Lower leg skin (tissue), 4 donors: Measurements from ENCODE around the gene RAB38. TPM values are rescaled to one million over a fixed set of nuclear protein-coding genes. Genes with fewer than 3 reads are reported as not detected.

Experiments used
- DNase-seq, 2 donors: peaks; one replicate each; pipeline ENCODE4 v3.0.0-alpha.2; 2019; ENCODE audit warnings: low spot score in 2 of 2
- H3K4me3 ChIP-seq: fragments of 200-600 bp; sonication (generic); 2 replicates; pipeline ENCODE4 v1.5.1; 2017; ENCODE audit warnings: mild to moderate bottlenecking, low read depth; ENCODE audit not compliant: poor library complexity, severe bottlenecking
- POLR2A ChIP-seq, 2 donors: fragments of 450-650 bp; IDR thresholded peaks; one replicate each; pipeline ENCODE4 v1.6.1; 2016 to 2017; ENCODE audit warnings: antibody characterized with exemption in 2 of 2, mild to moderate bottlenecking in 1 of 2, moderate library complexity in 1 of 2
- WGBS, 2 donors: methylation state at CpG; one replicate each; pipeline ENCODE4 v1.1.5; 2018; 5-methylcytosine and 5-hydroxymethylcytosine counted together
- intact Hi-C: fragments of 100-400 bp; cut with DNase I; formaldehyde crosslinking; loops from one replicate; pipeline ENCODE4 v1.15.0; 2023; ENCODE audit warnings: low total_unique reads
- total RNA-seq, 4 donors: library from RNA; depleted of rRNA; stranded (reverse); fragments of >200 nt; gene quantifications; one replicate each; pipeline ENCODE4 v1.1.0, GENCODE V29; 2016
- TF ChIP-seq, protein P1 (sequence below), 3 donors: fragments of 450-650 bp; IDR thresholded peaks; one replicate each; pipeline ENCODE4 v1.5.1; 2016; ENCODE audit warnings: antibody characterized with exemption in 3 of 3, mild to moderate bottlenecking in 3 of 3, moderate library complexity in 2 of 3

RAB38 gene
- total RNA-seq, 4 donors from 2014 or later: 26.9 to 87.3 (median 69.6) TPM

DNA sequence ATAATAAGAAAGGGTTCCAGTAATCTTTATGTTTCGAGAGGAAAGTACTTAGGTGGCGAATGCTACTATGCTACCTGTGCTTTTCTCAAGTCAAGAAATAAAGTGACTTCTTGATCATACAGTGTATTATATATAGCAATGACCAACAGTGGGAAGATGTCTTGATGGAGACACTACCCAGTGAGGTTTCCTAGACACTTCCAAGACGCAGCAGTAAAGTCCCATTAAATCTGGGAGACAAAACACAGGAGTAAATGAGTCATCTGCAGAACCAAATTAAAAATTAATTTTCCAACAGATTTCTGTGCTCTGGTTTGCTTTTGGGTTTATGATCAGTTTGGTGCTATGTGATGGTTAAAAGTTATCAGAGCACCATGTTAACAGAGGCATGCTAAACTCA, 29.1 kb upstream of the RAB38 start:
- 89 to 93% methylated on average over 3 of the region's 3 CpGs for WGBS, 2 donors

DNA sequence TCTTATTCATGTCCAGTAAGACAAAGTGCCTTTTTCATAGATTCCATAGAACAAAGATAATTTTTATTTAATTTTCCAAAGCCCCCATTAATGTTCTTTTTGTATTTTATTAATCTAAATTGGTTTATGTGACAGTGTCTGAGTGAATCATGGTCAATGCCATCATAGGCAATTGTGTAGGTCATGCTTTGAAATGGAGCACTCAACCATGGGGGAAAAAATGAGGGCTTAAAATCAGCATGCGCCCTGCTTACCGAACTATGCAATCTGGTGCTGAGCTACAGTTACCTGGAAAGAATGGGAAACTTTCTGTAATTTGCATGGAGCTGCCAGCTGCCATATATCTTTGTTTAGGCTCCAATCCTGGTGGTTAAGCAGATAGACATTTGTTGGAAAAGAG, 28.4 kb upstream of the RAB38 start:
- H3K4me3 ChIP-seq: no peak overlapping the region
- intact Hi-C loops: no loop called here
- TF ChIP-seq POLR2A (IDR thresholded peaks at IDR 0.05): no peak
- TF ChIP-seq, protein P1, sequence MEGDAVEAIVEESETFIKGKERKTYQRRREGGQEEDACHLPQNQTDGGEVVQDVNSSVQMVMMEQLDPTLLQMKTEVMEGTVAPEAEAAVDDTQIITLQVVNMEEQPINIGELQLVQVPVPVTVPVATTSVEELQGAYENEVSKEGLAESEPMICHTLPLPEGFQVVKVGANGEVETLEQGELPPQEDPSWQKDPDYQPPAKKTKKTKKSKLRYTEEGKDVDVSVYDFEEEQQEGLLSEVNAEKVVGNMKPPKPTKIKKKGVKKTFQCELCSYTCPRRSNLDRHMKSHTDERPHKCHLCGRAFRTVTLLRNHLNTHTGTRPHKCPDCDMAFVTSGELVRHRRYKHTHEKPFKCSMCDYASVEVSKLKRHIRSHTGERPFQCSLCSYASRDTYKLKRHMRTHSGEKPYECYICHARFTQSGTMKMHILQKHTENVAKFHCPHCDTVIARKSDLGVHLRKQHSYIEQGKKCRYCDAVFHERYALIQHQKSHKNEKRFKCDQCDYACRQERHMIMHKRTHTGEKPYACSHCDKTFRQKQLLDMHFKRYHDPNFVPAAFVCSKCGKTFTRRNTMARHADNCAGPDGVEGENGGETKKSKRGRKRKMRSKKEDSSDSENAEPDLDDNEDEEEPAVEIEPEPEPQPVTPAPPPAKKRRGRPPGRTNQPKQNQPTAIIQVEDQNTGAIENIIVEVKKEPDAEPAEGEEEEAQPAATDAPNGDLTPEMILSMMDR (IDR thresholded peaks at IDR 0.05): no peak
- DNase-seq: no peak
- 93 to 97% methylated on average over 2 of the region's 2 CpGs for WGBS, 2 donors

More for the DNA sequence above, 29.1 kb upstream of the RAB38 start:
- no peak for DNase-seq
- H3K4me3 ChIP-seq: no peak overlapping the region
- intact Hi-C loops: no loop called here
- TF ChIP-seq, protein P1 (IDR thresholded peaks at IDR 0.05): no peak

DNA sequence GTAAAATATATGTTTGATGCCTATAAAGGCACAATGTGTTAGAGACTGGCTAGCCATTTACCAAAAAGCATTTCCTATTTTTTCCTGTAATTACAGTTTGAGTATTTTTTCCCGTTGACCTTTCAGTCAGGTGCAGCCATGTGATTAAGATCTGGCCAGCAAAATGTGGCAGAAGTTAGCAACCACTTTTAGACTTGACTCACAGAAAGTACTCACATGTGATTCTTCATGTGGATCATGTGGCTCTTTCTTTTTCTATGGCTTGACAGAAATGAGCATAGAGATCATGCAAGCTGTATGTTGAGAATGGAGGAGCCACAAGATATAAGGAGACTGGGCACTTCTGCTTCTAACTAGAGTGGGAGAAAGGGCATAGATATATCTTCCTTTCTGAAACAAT, 27.3 kb upstream of the RAB38 start:
- no peak for DNase-seq
- H3K4me3 ChIP-seq: no peak overlapping the region
- intact Hi-C loops: no loop called here
- TF ChIP-seq POLR2A (IDR thresholded peaks at IDR 0.05): no peak
- TF ChIP-seq, protein P1 (IDR thresholded peaks at IDR 0.05): no peak
- WGBS, 2 donors: 74 to 88% methylated on average over 1 of the region's 1 CpG

DNA sequence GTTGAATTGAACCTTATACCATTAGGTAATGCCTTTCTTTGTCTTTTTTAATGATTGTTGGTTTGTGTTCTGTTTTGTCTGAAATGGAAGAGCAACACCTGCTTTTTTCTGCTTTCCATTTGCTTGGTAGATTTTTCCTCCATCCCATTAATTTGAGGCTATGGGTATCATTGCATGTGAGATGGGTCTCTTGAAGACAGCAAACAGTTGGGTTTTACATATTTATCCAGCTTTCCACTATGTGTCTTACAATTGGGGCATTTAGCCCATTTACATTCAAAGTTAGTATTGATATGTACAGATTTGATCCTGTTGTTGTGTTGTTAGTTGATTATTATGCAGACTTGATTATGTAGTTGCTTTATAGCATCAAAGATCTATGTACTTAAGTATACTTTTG, 21.1 kb upstream of the RAB38 start:
- no peak for DNase-seq
- intact Hi-C loops: no loop called here
- TF ChIP-seq POLR2A (IDR thresholded peaks at IDR 0.05): no peak
- TF ChIP-seq, protein P1 (IDR thresholded peaks at IDR 0.05): no peak
- H3K4me3 ChIP-seq: no peak overlapping the region

DNA sequence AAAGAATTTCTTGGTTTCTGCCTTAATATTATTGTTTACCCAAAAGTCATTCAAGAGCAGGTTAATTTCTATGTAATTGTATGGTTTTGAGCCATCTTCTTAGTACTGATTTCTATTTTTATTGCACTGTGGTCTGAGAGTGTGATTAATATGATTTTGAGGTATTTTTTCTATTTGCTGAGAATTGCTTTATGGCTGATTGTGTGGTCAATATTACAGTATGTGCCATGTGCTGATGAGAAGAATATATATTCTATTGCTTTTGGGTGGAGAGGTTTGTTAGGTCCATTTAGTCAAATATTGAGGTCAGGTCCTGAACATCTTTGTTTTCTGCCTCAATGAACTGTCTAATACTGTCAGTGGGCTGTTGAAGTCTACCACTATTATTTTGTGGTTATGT, 20.7 kb upstream of the RAB38 start:
- no peak for DNase-seq
- H3K4me3 ChIP-seq: no peak overlapping the region
- intact Hi-C loops: no loop called here
- no peak for TF ChIP-seq POLR2A (IDR thresholded peaks at IDR 0.05)
- TF ChIP-seq, protein P1 (IDR thresholded peaks at IDR 0.05): no peak

DNA sequence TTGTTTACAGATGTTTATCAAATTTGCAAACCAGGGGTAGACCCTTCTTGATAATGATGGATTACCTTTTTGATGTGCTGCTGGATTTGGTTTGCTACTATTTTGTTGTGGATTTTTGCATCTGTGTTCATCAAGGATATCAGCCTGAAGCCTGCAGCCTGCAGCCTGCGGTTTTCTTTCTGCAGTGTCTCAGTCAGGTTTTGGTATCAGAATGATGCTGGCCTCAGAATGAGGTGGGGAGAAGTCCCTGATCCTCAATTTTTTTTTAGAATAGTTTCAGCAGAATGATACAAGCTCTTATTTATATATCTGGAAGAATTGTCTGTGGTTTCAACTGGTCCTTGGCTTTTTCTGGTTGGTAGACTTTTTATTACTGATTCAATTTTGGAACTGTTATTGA, 19.7 kb upstream of the RAB38 start:
- TF ChIP-seq, protein P1 (IDR thresholded peaks at IDR 0.05): no peak
- TF ChIP-seq POLR2A (IDR thresholded peaks at IDR 0.05): no peak
- intact Hi-C loops: no loop called here
- no peak for DNase-seq
- H3K4me3 ChIP-seq: no peak overlapping the region
- 58 to 68% methylated on average over 1 of the region's 1 CpG for WGBS, 2 donors
